H9 (cell line): Measurements from ENCODE around the gene IMMP2L. TPM values are rescaled to one million over a fixed set of nuclear protein-coding genes. Genes with fewer than 3 reads are reported as not detected.

Experiments used
- DNase-seq: peaks from one replicate; pipeline ENCODE4 v3.0.0-alpha.2; 2017
- H2AFZ ChIP-seq: one replicate; pipeline ENCODE4 v1.6.1; 2013; ENCODE audit warnings: mild to moderate bottlenecking, low read length, control low read depth, moderate library complexity
- H2AK5ac ChIP-seq: 2 replicates; pipeline ENCODE4 v1.6.1; 2013; ENCODE audit warnings: low read length, control low read depth, mixed read lengths; ENCODE audit not compliant: insufficient read length
- H2BK120ac ChIP-seq: one replicate; pipeline ENCODE4 v1.6.1; 2013; ENCODE audit warnings: low read depth, mild to moderate bottlenecking, low read length, control low read depth, inconsistent platforms; ENCODE audit not compliant: poor library complexity, severe bottlenecking
- H2BK12ac ChIP-seq: 2 replicates; pipeline ENCODE4 v1.6.1; 2013; ENCODE audit warnings: low read length, control low read depth, mixed read lengths, low read depth; ENCODE audit not compliant: insufficient read length
- H2BK15ac ChIP-seq: 2 replicates; pipeline ENCODE4 v1.6.1; 2013; ENCODE audit warnings: low read depth, low read length, control low read depth
- H2BK20ac ChIP-seq: one replicate; pipeline ENCODE4 v1.6.1; 2013; ENCODE audit warnings: low read depth, mild to moderate bottlenecking, low read length, control low read depth, inconsistent platforms; ENCODE audit not compliant: poor library complexity, severe bottlenecking
- H2BK5ac ChIP-seq: 2 replicates; pipeline ENCODE4 v1.6.1; 2013; ENCODE audit warnings: low read length, control low read depth, mixed read lengths; ENCODE audit not compliant: insufficient read length
- H3K14ac ChIP-seq: 2 replicates; pipeline ENCODE4 v1.6.1; 2013; ENCODE audit warnings: low read length, control low read depth; ENCODE audit not compliant: insufficient read depth
- H3K18ac ChIP-seq: 2 replicates; pipeline ENCODE4 v1.6.1; 2013; ENCODE audit warnings: low read depth, mild to moderate bottlenecking, mixed read lengths, low read length, control low read depth; ENCODE audit not compliant: insufficient read length
- H3K23ac ChIP-seq: 2 replicates; pipeline ENCODE4 v1.6.1; 2013; ENCODE audit warnings: low read length, control low read depth, mixed read lengths, low read depth; ENCODE audit not compliant: insufficient read length
- H3K23me2 ChIP-seq: 2 replicates; pipeline ENCODE4 v1.6.1; 2013; ENCODE audit warnings: low read depth, mild to moderate bottlenecking, mixed read lengths, low read length, control low read depth; ENCODE audit not compliant: insufficient read length, poor library complexity, severe bottlenecking
- H3K27ac ChIP-seq: 2 replicates; pipeline ENCODE4 v1.5.1; 2013; ENCODE audit warnings: low read length, control low read depth, mixed read lengths, low read depth; ENCODE audit not compliant: insufficient read length
- H3K27me3 ChIP-seq: 2 replicates; pipeline ENCODE4 v1.6.1; 2013; ENCODE audit warnings: low read length, control low read depth, inconsistent platforms; ENCODE audit not compliant: insufficient read depth
- H3K4ac ChIP-seq: 2 replicates; pipeline ENCODE4 v1.6.1; 2013; ENCODE audit warnings: low read depth, mild to moderate bottlenecking, control low read depth, inconsistent platforms, low read length, moderate library complexity
- H3K4me1 ChIP-seq: 2 replicates; pipeline ENCODE4 v1.6.1; 2013; ENCODE audit warnings: low read length, control low read depth, inconsistent platforms; ENCODE audit not compliant: insufficient read depth
- H3K4me2 ChIP-seq: 2 replicates; pipeline ENCODE4 v1.6.1; 2013; ENCODE audit warnings: low read length, control low read depth, mixed read lengths; ENCODE audit not compliant: insufficient read length, insufficient read depth
- H3K56ac ChIP-seq: 2 replicates; pipeline ENCODE4 v1.6.1; 2013; ENCODE audit warnings: low read depth, mild to moderate bottlenecking, mixed read lengths, low read length, control low read depth; ENCODE audit not compliant: insufficient read length
- H3K79me1 ChIP-seq: 2 replicates; pipeline ENCODE4 v1.6.1; 2013; ENCODE audit warnings: low read depth, mild to moderate bottlenecking, moderate library complexity, low read length, control low read depth, inconsistent platforms; ENCODE audit not compliant: insufficient read depth, poor library complexity, severe bottlenecking
- H3K79me2 ChIP-seq: 2 replicates; pipeline ENCODE4 v1.6.1; 2013; ENCODE audit warnings: low read length, control low read depth, inconsistent platforms; ENCODE audit not compliant: insufficient read depth
- H3K9ac ChIP-seq: 2 replicates; pipeline ENCODE4 v1.6.1; 2013; ENCODE audit warnings: low read length, control low read depth, mixed read lengths; ENCODE audit not compliant: insufficient read length; ENCODE audit errors: extremely low read depth
- H3K9me3 ChIP-seq: one replicate; pipeline ENCODE4 v1.6.1; 2013; ENCODE audit warnings: low read depth, low read length, inconsistent platforms; ENCODE audit not compliant: control insufficient read depth
- H3T11ph ChIP-seq: one replicate; pipeline ENCODE4 v1.6.1; 2013; ENCODE audit warnings: mild to moderate bottlenecking, low read length, control low read depth, inconsistent platforms
- H4K20me1 ChIP-seq: one replicate; pipeline ENCODE4 v1.6.1; 2013; ENCODE audit not compliant: control insufficient read depth, insufficient read length, insufficient read depth
- H4K5ac ChIP-seq: 2 replicates; pipeline ENCODE4 v1.6.1; 2013; ENCODE audit warnings: low read depth, mild to moderate bottlenecking, mixed read lengths, low read length, control low read depth; ENCODE audit not compliant: insufficient read length
- H4K8ac ChIP-seq: replicated peaks from 2 replicates; pipeline ENCODE4 v1.6.1; 2013; ENCODE audit warnings: low read length, control low read depth, mixed read lengths, low read depth; ENCODE audit not compliant: insufficient read length
- H4K91ac ChIP-seq: 2 replicates; pipeline ENCODE4 v1.6.1; 2013; ENCODE audit warnings: low read depth, mild to moderate bottlenecking, moderate library complexity, mixed read lengths, low read length, control low read depth; ENCODE audit not compliant: insufficient read length
- H3K27ac Mint-ChIP-seq, 3 experiments: 2 replicates in 2 of 3; 3 replicates in 1 of 3; pipeline ENCODE4 v1.8.0; 2020 to 2021; ENCODE audit warnings: mixed read lengths in 3 of 3, mild to moderate bottlenecking in 1 of 3, moderate library complexity in 1 of 3
- H3K27me3 Mint-ChIP-seq: 2 replicates; pipeline ENCODE4 v1.8.0; 2021; ENCODE audit warnings: low read depth, mild to moderate bottlenecking, moderate library complexity, mixed read lengths
- H3K36me3 Mint-ChIP-seq, 3 experiments: 2 replicates in 2 of 3; 3 replicates in 1 of 3; pipeline ENCODE4 v1.8.0; 2020 to 2021; ENCODE audit warnings: low read depth in 3 of 3, mixed read lengths in 3 of 3; ENCODE audit not compliant: insufficient read depth in 1 of 3
- H3K4me1 Mint-ChIP-seq, 2 experiments: 2 replicates each; pipeline ENCODE4 v1.8.0; 2020; ENCODE audit warnings: mixed read lengths in 2 of 2
- H3K4me3 Mint-ChIP-seq, 2 experiments: 2 replicates in 1 of 2; 3 replicates in 1 of 2; pipeline ENCODE4 v1.8.0; 2020 to 2021; ENCODE audit warnings: mild to moderate bottlenecking in 2 of 2, mixed read lengths in 2 of 2, moderate library complexity in 1 of 2
- H3K9me3 Mint-ChIP-seq, 2 experiments: 2 replicates in 1 of 2; 3 replicates in 1 of 2; pipeline ENCODE4 v1.8.0; 2020; ENCODE audit warnings: mild to moderate bottlenecking in 2 of 2, mixed read lengths in 2 of 2, moderate library complexity in 1 of 2
- CTCF ChIP-seq: fragments of 200-600 bp; sonication (generic); conservative IDR thresholded peaks from 3 replicates; pipeline ENCODE4 v1.8.0; 2021; ENCODE audit warnings: antibody characterized with exemption, mild to moderate bottlenecking
- WGBS: extraction: QIAGEN DNeasy Blood & Tissue Kit; methylation state at CpG from one replicate; pipeline ENCODE4 v1.1.7; 2013; ENCODE audit warnings: missing lambda C conversion rate, low lambda C conversion rate, mixed read lengths; ENCODE audit not compliant: insufficient read length; ENCODE audit errors: extremely low coverage; 5-methylcytosine and 5-hydroxymethylcytosine counted together
- total RNA-seq: library from RNA; stranded (reverse); gene quantifications from 2 replicates; pipeline ENCODE4 v1.2.1, GENCODE V29; 2021

IMMP2L gene
- total RNA-seq, 1 experiment from 2014 or later = 14.7 TPM

GRCh38 chr7:111339006-111339405 is 223.3 kb downstream of the IMMP2L start:
- H2BK20ac ChIP-seq = no peak overlapping the region
- no peak overlapping the region for H4K8ac ChIP-seq
- H3K4ac ChIP-seq = no peak overlapping the region
- no peaks in the 10 kb centered on the region for H4K20me1 ChIP-seq
- H2BK15ac ChIP-seq = no peak overlapping the region
- H3K79me1 ChIP-seq = no peaks in the 10 kb centered on the region
- WGBS = 100% methylated on average over 1 of the region's 1 CpG
- no peak overlapping the region for H4K91ac ChIP-seq
- H3K27me3 Mint-ChIP-seq = no peaks in the 10 kb centered on the region
- no peak overlapping the region for H4K5ac ChIP-seq
- H3K79me2 ChIP-seq = no peaks in the 10 kb centered on the region
- H3K14ac ChIP-seq = no peak overlapping the region
- no peak overlapping the region for H3K27ac ChIP-seq
- H3K9ac ChIP-seq = no peak overlapping the region
- H3K4me3 Mint-ChIP-seq = no peak overlapping the region
- no peaks in the 10 kb centered on the region for H3K4me1 ChIP-seq
- no peak overlapping the region for H3K4me2 ChIP-seq
- no peak overlapping the region for H2AFZ ChIP-seq
- no peak overlapping the region for H2BK120ac ChIP-seq
- H3K23ac ChIP-seq = no peak overlapping the region
- H3K56ac ChIP-seq = no peak overlapping the region
- H2BK5ac ChIP-seq = no peak overlapping the region
- no peaks in the 10 kb centered on the region for H3K4me1 Mint-ChIP-seq
- no peaks in the 10 kb centered on the region for H3K27me3 ChIP-seq
- H3K23me2 ChIP-seq = no peaks in the 10 kb centered on the region
- TF ChIP-seq CTCF = no peak
- peaks cover 11 to 13% of the 10 kb centered on the region in 2 experiments for H3K9me3 Mint-ChIP-seq
- no peak overlapping the region for H2AK5ac ChIP-seq
- H3K9me3 ChIP-seq = no peaks in the 10 kb centered on the region
- H3K27ac Mint-ChIP-seq = no peak overlapping the region; a peak in 1 of 7 replicates
- H3K18ac ChIP-seq = no peak overlapping the region
- peaks cover 5 to 12% (median 8%) of the 10 kb centered on the region in 3 experiments; a peak in 6 of 7 replicates for H3K36me3 Mint-ChIP-seq
- H2BK12ac ChIP-seq = no peak overlapping the region
- DNase-seq = no peak
- H3T11ph ChIP-seq = no peak overlapping the region
